GOT3 (cell line): ENCODE measurements around the gene SQOR.
"Not testable (repeated sequence)": the region's sequence is repeated elsewhere in the genome, so short reads cannot be mapped to it uniquely, and the experiment has no call there.

ENCODE experiments used
- DNase-seq: peaks from one replicate; lab custom pipeline; 2025; ENCODE audit warnings: mixed read lengths; lab: John Stamatoyannopoulos, UW

SQOR gene

DNA sequence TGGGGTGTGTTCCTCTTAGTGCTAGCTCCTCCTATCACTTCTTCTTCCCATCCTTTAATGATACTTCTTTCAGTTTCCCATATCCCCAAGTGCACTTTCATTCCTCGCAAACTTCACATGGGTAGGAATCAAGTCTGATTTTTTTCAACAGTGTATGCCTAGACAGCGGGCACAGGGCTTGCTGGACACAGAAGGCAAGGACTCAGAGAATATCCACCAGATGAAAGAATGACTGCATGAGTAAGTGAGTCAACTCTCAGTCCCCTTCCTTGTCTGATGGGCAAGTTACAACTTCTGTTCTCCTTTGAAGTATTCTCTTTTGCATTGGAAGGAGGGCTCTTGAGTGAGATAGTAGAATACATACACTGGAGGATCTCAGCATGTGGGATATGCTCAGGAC is 3.1 kb upstream of the SQOR start:
- no peak for DNase-seq

DNA sequence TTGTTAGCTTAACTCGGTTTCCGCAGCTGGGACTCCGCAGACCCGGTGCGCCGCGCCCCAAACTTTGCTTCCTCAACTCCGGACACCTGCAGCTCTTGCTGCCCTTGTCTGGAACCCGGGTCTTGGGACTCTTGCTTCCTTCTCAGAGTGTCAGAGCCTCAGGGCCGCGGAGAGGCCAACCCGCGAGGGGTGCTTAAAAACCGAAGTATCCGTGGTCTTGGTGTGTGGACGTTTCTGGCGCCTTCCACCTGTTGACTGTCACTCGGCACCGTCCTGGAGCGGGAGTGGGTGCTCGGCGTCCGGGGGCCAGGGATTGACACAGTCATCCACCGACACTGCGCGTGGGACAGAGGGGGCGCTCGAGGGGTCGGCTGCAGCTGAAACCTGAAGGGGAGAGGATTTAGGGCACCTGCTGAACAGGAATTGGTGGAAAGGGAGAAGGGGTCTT is 386 bp downstream of the SQOR start:
- no peak for DNase-seq

DNA sequence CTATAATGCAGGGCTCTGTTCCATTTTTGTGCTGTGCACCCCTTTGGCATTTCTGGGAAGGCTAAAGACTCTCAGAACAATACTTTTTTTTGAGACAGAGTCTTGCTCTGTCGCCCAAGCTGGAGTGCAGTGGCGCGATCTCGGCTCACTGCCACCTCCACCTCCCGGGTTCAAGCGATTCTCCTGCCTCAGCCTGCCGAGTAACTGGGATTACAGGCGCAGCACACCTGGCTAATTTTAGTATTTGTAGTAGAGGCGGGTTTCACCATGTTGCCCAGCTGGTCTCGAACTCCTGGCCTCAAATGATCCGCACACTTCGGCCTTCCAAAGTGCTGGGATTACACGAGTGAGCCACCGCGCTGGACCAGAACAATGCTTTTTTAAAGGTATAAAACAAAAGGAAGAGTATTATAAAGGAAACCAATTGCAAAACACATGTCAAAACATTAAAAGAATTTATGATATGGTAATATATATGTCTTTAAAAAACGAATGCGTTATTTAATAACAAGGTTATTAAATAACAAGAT is 999 bp downstream of the SQOR start:
- no peak for DNase-seq

DNA sequence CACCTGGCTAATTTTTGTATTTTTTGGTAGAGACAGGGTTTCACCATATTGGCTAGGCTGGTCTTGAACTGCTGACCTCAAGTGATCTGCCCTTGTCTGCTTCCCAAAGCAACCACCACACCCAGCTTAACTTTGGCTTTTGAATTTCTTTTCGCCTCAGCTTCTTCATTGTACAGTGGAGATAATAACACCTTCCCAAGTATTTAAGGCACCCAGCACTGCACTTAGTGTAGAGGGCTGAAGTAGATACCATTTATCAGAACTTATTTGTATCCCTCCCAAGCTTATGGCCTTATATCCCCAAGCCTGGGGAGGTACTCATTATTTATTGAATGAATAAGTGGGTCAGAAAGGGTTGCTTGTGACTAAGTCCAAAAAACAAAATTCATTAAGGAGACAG is 2.3 kb downstream of the SQOR start:
- no peak for DNase-seq

DNA sequence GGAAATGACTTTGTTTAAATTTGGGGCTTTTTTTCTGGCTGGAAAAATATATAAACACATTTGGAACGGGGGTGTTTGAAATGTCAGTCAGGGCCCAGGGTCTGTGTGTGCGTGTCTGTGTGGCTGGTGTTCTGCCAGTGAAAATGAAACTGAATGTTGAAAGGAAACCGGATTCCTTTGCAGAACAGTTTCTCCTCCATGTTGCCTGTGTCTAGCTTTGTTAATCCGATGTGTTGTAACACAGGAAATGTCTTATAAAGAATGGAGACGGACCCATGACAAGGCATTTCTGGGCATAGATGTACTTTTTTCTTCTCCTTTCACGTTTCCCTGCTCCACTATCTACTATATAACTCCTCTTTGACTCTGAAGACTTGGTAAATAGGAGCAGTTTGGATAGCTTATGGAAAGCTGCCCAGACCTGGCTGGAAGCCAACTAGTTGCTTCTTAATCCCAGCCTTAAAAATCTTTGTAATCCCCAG is 2.8 kb downstream of the SQOR start:
- no peak for DNase-seq

DNA sequence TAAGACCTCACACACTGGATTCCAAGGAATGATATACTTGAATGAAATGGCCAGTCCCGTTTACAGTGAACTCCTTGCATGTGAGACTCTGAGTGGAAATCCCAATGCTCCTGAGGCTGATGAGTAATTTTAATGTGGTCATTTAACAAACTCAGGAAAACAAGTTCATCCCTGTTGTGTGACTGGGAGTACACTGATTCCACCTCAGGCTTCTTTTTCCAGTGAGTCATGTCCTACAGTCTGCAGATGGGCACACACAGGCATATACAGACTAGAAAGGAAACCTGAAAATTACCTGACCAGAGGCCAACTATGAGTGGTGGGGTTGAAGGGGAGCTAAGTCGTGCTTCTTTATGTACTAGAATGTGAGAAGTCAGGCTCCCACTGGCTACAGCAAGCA is 5.8 kb downstream of the SQOR start:
- DNase-seq, result no peak

DNA sequence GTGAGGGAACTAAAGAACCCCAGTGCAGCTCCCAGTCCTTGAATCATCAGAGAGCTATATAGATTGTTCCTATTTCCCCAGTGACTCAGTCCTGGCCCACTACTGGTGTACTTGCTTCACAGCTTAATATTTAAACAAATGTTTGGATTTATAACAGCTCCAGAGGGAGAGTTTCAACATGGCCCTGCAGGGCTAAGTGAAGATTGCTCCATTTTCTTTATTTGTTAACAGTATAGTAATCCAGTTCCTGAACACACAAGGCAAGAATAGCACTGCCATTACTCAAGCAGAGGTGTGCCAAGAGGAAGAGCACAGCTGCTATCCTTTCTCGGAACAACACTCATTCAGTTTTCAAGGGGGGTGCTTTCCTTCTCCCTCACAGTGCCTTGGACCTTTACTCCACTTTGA is 6.5 kb downstream of the SQOR start:
- DNase-seq, result no peak

DNA sequence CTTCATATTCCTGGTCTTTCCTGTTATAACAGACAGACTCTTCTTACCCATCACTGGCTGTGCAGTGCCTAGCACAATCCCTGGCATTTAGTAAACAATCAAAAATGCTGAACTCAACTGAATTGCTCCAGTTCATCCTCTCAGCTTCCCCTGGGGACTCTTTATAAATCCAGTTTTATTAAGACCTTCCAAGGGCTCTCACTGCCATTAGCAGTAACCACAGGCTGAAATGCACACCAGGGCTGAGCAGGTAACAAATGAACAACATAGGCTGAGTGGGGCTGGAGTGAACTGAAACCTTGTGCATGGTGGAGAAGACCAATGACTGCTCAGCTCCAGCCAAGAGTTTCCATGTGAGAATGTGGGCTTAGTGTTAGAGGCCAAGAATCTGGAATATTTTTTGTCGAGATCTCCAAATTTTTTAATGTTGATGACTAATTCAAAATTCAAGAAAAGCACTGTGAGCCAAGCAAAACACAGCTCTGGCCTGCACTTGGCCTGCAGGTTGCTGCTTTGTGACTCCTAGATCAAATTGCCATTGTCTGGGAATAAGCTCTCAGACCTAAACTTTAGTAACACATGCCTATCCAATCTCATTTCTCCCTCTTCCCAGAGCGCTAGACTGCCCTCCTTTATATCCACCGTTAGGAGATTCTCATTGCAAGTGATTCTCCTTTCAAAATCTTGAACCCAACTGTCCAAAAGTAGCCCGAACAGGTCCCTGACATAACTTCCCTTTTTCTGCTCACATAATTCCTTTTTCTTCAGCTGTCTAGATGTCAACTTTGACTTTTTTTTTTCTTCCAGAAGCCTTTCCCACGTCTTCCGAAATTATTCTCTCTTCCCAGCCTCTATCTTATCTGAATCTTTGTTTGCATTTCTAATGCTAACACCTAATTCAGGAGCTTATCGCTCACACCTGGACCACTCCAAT is 7.4 kb downstream of the SQOR start:
- no peak for DNase-seq

DNA sequence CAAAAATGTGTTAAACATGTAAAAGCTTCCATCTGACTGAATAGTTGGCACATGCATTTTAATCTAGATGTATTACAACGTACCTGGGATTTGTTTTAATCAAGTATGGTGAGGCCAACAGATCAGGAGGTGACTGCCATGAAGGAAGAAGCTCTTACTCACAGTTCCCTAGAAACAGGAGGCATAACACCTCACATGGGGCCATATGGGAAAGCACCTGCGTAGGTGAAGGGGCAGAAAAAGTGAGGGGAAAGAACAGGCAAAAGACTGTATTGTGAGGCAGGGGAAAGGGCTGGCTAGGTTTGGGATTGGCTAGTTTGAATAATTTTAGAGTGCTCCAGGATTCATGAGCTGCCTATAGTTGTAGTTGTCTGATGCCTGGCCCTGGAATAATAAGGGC is 9.6 kb downstream of the SQOR start:
- DNase-seq, result no peak

DNA sequence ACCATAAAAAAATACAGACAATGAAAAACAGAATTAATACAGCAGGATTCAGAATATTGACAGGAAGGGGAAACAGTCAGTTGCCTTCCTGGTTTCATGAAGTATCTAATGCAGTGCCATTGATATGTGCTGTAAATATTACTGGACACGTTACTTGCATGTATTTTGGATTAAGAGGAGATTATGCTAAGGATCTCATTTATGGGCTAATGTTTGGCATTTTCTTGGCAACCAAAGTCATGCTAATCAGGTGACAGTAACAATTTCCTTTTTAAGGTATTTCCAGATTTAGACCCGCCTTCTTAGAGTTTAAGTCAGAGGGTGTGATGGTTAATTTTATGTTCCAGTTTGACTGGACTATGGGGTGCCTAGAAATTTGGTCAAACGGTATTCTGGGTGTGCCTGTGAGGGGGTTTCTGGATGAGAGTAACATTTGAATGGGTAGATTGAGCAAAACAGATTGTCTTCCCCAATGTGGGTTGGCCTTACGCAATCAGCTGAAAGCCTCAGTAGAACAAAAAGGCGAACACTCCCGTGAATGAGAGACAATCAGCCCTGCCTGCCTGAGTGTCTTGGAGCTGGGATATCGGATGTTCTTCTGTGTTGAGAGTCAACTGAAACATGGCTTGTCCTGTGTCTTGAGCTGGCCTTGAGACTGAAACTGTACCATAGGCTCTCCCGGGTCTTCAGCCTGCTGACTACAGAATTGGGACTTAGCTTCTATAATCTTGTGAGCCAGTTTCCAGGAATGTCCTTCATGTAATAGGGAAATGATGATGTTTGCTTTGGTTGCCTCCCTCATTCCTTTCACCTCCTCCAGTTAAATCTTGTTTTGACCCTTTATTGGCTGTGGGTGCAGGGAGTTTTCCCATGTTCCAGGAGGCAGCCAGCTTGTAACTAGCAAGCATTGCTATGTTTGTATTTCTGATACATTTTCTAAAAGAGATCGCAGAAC is 10.5 kb downstream of the SQOR start:
- DNase-seq, result no peak

DNA sequence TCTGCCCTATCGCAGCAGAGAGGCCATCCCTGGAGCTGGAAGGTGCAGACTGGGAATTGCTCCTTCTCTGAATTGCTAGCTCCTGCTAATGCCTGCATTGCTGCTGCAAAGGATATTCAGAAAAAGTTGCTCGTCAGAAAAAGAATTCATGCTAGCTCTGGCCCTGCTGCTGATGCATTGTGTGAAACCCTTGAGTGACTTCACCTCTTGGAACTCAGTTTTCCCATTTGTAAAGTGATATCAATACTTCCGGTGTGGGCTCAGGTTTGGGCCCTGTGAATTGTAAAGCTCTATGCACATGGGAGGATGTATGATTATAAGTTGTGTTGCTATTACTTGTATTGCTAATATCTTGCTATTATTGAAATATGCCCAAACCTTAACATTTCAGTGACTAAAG is 11.4 kb downstream of the SQOR start:
- DNase-seq, result no peak

DNA sequence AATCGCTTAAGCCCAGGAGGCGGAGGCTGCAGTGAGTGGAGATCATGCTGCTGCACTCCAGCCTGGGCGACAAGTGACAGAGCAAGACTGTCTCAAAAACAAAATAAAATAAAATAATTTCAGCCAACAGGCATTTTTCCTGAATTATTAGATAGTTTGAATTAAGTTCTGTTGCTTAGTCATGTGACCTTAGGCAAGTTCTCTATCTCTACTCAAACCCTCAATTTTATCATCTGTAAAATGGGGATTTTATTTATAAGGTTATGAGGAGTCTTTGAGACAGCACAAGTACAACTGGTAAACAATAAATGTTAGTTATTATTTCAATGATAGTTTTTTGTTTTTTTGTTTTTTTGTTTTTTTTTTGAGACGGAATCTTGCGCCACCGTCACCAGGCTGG is 13.0 kb downstream of the SQOR start:
- DNase-seq, result no peak

DNA sequence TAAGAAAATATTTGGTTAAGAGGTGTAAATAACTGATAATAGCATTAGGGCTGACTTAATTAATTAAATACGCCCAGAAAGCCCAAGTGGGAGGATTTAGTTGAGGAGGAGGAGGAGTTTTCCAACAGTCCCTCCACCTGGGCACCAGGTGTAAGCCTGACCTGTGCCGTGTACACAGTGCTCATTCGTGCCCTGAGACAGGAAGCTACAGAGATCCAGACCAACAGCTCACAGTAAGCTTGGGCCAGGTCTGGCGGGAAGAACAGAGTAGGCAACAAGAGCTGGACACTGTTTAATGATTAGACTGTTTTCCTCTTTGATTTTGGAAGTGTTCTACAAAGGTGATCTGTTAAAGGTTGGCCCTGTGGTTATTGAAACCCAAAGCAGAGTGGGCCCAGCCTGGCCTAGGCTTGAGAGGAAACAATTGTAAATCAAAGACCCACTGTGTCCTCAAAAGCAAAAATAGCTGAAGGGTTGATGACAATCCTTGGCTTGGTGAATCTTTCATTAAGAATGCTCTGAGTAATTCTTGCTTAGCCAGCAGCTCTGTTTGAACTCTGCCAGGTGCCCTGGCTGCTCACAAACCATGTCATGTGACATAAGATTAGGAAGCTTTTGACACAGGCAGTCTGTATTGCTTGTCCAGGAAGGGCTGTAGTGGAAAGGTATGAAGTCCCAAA is 13.8 kb downstream of the SQOR start:
- DNase-seq, result no peak

DNA sequence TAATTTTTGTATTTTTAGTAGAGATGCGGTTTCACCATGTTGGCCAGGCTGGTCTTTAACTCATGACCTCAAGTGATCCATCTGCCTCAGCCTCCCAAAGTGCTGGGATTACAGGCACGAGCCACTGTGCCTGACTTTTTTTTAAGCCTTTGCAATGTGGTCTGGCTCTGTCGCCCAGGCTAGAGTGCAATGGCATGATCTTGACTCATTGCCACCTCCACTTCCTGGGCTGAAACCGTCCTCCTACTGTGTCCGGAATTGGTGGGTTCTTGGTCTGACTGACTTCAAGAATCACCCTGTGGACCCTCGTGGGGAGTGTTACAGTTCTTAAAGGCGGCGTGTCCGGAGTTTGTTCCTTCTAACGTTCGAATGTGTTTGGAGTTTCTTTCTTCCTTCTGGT is 15.2 kb downstream of the SQOR start:
- not testable (repeated sequence) for DNase-seq

DNA sequence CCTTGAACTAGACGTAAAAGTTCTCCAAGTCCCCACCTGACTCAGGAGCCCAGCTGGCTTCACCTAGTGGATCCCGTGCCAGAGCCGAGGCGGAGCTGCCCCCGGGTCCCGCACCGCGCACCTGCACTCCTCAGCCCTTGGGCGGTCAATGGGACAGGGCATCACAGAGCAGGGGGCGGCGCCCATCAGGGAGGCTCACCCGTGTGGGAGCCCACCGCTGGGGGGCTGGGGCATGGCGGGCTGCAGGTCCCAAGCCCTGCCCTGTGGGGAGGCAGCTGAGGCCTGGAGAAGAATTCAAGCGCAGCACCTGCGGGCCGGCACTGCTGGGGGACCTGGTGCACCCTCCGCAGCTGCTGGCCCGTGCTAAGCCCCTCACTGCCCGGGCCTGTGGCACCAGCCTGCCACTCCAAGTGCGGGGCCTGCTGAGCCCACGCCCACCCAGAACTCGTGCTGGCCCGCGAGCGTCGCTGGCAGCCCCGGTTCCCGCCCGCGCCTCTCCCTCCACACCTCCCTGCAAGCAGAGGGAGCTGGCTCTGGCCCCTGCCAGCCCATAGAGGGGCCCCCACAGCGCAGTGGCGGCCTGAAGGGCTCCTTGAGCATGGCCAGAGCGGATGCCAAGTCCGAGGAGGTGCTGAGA is 16.2 kb downstream of the SQOR start:
- DNase-seq, result no peak

DNA sequence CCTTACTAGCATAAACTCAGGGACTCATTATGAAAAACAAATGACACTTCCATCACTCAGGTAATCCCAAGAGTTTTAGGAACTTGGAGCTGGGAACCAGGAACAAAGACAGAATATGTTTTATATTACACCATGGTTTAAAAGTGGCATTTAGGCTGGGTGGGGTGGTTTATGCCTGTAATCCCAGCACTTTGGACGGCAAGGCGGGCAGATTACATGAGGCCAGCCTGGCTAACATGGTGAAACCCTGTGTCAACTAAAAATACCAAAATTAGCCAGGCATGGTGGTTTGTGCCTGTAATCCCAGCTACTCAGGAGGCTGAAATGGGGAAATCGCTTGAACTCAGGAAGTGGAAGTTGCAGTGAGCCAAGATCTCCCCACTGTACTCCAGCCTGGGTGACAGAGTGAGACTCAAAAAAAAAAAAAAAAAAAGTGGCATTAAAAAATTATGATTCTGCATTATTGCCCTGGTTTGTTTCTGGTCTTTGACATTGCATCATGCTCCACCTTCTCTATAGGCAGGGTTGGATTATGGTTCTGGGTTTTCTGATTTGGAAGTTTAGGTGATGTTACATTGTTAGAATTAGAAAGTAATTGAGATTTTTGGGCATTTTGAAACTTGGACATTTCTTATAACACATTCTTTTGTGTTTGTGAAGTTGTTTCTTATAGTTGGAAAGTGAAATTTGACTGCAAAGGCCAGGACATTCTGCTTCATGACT is 19.0 kb downstream of the SQOR start:
- no peak for DNase-seq

DNA sequence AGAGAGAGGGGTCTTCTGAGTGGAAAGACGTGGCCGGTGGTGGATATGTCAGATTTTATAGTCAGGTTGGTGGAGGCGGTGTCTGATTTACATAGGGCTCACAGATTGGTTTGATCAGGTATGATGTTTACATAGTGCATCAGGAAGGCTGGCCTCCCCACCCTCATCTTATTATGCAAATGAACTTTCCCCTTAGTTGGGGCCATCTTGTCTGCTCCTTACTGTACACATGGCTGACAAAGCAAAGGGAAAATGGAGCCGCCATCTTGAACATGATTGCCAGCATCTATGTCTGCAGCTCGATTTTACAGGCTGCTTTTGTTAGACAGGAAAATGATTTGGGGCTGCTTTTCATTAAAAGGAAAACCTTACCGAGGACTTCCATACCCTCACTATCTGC is 19.9 kb downstream of the SQOR start:
- DNase-seq, result no peak

DNA sequence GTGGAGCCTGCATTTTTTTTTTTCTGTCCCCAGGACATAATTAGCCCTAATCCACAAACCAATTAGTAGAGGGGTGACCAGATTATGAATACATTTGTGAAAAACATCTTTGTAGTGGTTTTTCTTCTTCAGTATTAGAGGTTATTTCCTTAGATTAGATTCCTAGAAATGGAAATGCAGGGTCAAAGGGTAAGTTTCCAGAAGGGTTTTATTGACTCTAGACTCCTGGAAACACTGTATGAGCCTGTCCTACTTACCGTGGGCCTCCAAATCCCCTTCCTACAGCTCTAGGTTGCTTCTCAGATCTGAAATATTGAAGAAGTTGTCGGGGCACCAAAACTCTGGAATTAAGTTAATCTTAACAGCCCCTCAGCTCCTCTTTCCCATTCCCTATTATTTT is 22.4 kb downstream of the SQOR start:
- DNase-seq, result no peak

DNA sequence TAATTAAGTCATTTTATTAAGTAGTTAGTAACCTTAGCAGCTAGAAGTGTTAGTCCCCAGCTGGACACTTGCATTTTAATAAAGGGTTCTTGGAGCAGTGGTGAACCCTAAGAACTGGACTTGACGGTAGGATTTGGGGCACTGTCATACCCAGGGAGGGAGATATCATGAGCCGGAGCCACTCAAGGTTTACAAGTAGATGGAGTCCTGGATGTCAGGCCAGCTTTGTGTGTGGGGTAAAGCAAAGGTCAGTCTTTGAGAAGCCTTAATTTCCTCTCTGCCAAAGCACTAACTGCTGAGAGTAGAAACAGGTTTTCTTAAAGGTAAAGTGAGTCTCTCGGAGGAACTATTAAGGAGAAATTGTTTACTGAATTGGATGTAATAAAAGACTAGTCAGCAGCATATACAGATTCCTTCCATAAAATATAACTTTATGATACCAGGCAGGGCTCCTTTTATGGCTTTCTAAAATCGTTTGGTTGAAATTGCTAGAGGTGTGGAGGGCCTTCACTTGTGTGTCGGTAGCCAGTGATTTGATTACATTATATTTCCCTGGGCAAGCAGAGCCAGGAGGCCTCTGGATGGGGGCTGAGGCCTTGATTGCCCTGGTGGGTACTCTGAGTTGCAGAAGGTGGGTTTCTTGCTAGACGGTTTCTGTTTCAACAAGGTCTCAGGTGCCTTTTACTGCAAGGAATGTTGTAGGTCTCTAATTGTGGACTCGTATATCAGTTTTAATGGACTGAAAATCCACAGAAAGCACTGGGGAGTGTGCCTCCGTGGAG is 23.1 kb downstream of the SQOR start:
- no peak for DNase-seq
